Measurements from ENCODE around the gene DNAH1. TPM values are rescaled to one million over a fixed set of nuclear protein-coding genes. Genes with fewer than 3 reads are reported as not detected.

DNAH1 gene
- total RNA-seq, 1 experiment from 2014 or later = 3.0 TPM

GRCh38 chr3:52405601-52406110 is 89.5 kb downstream of the DNAH1 start:
- peaks cover 57% of the 10 kb centered on the region for H3K36me3 Mint-ChIP-seq (ENCODE audit: insufficient read depth, unreplicated experiment)
- TF ChIP-seq CTCF (IDR thresholded peaks at IDR 0.05; ENCODE audit: unreplicated experiment) = no peak
- no peaks in the 10 kb centered on the region for H3K27me3 Mint-ChIP-seq (ENCODE audit: insufficient read depth, unreplicated experiment)
- peaks cover 13% of the 10 kb centered on the region for H3K4me1 Mint-ChIP-seq (ENCODE audit: insufficient read depth, unreplicated experiment)
- CTCF ChIA-PET = no interaction called here
- BruUV-seq (replicated peaks) = no TSS peak
- DNase-seq (ENCODE audit: unreplicated experiment) = no peak
- H3K27ac Mint-ChIP-seq (ENCODE audit: low read depth, unreplicated experiment) = no peak overlapping the region
- no peaks in the 10 kb centered on the region for H3K9me3 Mint-ChIP-seq (ENCODE audit: unreplicated experiment)
- no peak overlapping the region for H3K4me3 Mint-ChIP-seq (ENCODE audit: unreplicated experiment)
- POLR2A ChIA-PET = interaction anchor here (1.1 to 1.5 kb wide), 2 partner anchors 17 to 128 kb away, joined by 3 to 5 read pairs; no protein-coding TSS in a partner anchor
- intact Hi-C loops (cut with micrococcal nuclease) = no loop called here

GRCh38 chr3:52406231-52406661 is 90.1 kb downstream of the DNAH1 start:
- DNase-seq (ENCODE audit: unreplicated experiment) = no peak
- Mint-ChIP-seq H3K9me3 (ENCODE audit: unreplicated experiment) (no peaks in the 10 kb centered on the region), H3K27ac (ENCODE audit: low read depth, unreplicated experiment) (no peak overlapping the region), H3K36me3 (ENCODE audit: insufficient read depth, unreplicated experiment) (peaks cover 52% of the 10 kb centered on the region), H3K4me1 (ENCODE audit: insufficient read depth, unreplicated experiment) (peaks cover 13% of the 10 kb centered on the region), H3K27me3 (ENCODE audit: insufficient read depth, unreplicated experiment) (no peaks in the 10 kb centered on the region), H3K4me3 (ENCODE audit: unreplicated experiment) (no peak overlapping the region)
- no peak for TF ChIP-seq CTCF (IDR thresholded peaks at IDR 0.05; ENCODE audit: unreplicated experiment)
- BruUV-seq (replicated peaks) = no TSS peak
- intact Hi-C loops (cut with micrococcal nuclease) = no loop called here
- ChIA-PET POLR2A (interaction anchor here (1.1 to 1.5 kb wide), 2 partner anchors 17 to 129 kb away, joined by 3 to 5 read pairs; no protein-coding TSS in a partner anchor), CTCF (interaction anchor here (0.6 kb wide), 1 partner anchor 164 kb away, joined by 5 read pairs; no protein-coding TSS in a partner anchor)

- Mint-ChIP-seq H3K36me3 (ENCODE audit: insufficient read depth, unreplicated experiment) (peaks cover 47% of the 10 kb centered on the region), H3K4me3 (ENCODE audit: unreplicated experiment) (no peak overlapping the region)
Observed at GRCh38 chr3:52406791-52407510, 90.8 kb downstream of the DNAH1 start.

More at GRCh38 chr3:52406791-52407510, 90.8 kb downstream of the DNAH1 start:
- CTCF ChIA-PET = interaction anchor here (0.6 to 0.9 kb wide), 4 partner anchors 68 to 465 kb away, joined by 3 to 5 read pairs (median 3); partner anchors contain the start of gene RRP9
- no peak for DNase-seq (ENCODE audit: unreplicated experiment)
- no peak for TF ChIP-seq CTCF (IDR thresholded peaks at IDR 0.05; ENCODE audit: unreplicated experiment)
- H3K9me3 Mint-ChIP-seq (ENCODE audit: unreplicated experiment) = no peaks in the 10 kb centered on the region
- intact Hi-C loops (cut with micrococcal nuclease) = no loop called here
- POLR2A ChIA-PET = interaction anchor here (1.1 kb wide), 1 partner anchor 130 kb away, joined by 3 read pairs; no protein-coding TSS in a partner anchor
- BruUV-seq (replicated peaks) = no TSS peak
- H3K27ac Mint-ChIP-seq (ENCODE audit: low read depth, unreplicated experiment) = no peak overlapping the region
- peaks cover 18% of the 10 kb centered on the region for H3K4me1 Mint-ChIP-seq (ENCODE audit: insufficient read depth, unreplicated experiment)
- H3K27me3 Mint-ChIP-seq (ENCODE audit: insufficient read depth, unreplicated experiment) = no peaks in the 10 kb centered on the region

All from MCF 10A (cell line).